HG03457 (cell line): ENCODE data around the gene CD52.
"Not testable (repeated sequence)": the region's sequence is repeated elsewhere in the genome, so short reads cannot be mapped to it uniquely, and the experiment has no call there.

Source experiments
- ATAC-seq: cut with Tn5 transposase; IDR thresholded peaks from one replicate; pipeline ENCODE4 v1.9.1; 2021; ENCODE audit warnings: moderate number of reproducible peaks; ENCODE audit not compliant: unreplicated experiment

The CD52 gene

GRCh38 chr1:26329380-26329779 lies 11.6 kb downstream of the CD52 start:
- not testable (repeated sequence) for ATAC-seq

- no peak for ATAC-seq
These were observed 12.5 kb downstream of the CD52 start for GRCh38 chr1:26330276-26330675.

- ATAC-seq: not testable (repeated sequence)
These were observed 15.6 kb downstream of the CD52 start for GRCh38 chr1:26333312-26333711.

GRCh38 chr1:26335774-26336476 lies 18.2 kb downstream of the CD52 start:
- no peak for ATAC-seq

- no peak for ATAC-seq
These were observed 18.9 kb downstream of the CD52 start for GRCh38 chr1:26336477-26337205.

- ATAC-seq: no peak
These were observed 19.4 kb downstream of the CD52 start for GRCh38 chr1:26337206-26337535.

GRCh38 chr1:26337625-26338024 lies 19.9 kb downstream of the CD52 start:
- ATAC-seq: no peak

GRCh38 chr1:26338670-26339069 lies 20.9 kb downstream of the CD52 start:
- no peak for ATAC-seq

DNA sequence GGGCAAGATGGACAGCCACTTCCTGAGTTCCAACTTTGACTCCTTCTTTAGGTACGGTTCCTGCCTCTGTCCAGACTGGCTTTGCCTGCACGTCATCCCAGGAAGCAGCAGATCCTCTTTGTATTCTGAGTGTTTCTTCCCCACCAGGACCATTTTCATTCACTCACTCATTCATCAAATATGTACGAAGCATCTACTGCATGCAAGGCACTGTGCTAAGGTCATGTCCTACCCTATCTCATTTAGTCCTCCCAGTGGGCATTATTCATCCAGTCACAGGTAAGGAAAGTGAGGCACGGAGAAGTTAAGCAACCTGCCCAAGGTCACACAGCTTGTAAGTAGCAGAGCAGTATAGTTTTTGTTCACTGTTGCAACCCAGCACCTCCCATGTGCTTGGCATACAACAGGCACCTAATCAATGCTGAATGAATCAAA lies 22.3 kb downstream of the CD52 start:
- ATAC-seq: no peak

DNA sequence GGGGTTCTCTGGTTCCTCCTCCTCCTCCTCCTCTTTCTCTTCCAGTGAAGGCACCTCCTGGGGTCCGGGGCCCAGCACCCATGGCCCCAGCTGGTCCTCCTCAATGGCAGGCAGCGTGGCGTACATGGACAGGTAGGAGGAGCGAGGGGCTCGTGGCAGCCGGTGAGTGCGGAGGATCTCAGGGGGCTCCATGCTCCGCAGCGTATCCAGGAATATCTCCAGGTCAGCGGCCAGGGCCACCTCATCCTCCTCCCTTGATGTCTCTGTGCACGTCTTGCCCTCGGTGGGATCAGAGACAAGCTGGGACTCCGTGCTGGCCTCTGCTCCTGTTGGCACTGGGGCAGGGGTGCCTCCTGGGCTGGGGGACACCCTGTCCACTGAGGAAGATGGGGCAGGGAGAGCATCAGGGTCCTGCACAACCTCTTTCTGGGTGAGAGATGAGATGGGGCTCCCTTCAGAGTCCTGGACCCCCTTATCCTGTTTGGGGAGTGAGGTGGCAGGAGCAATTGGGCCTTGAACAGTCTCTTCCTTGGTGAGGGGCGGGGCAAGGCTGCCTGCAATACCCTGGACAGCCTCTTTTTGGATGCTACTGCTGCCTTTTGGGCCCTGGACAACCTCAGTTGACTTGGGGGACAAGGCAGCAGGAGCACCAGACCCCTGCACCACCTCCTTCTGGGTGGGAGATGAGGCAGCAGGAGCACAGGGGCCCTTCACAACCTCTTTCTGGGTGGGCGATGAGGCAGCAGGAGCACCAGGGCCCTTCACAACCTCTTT lies 26.6 kb downstream of the CD52 start:
- no peak for ATAC-seq

DNA sequence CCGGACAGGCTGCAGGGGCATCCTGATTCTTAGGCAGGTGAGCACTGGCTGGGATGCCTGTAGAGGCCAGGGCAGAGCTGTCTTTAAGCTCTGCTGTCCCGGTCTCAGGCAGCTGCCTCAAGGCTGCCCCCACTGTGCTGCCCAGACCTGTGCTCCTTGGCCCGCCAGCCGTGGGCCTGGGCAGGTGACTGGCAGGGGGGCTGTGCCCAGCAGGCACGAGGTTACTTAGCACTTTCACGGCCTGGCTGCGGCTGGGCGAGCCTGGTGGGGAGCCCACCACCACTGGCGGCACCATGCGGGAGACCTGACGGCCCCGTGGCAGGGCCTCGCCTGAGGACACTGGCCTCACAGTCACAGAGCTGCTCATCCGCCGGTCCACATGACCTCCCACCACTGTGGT lies 28.0 kb downstream of the CD52 start:
- ATAC-seq: no peak

- ATAC-seq: no peak
These were observed 28.7 kb downstream of the CD52 start for GRCh38 chr1:26346274-26347033.

GRCh38 chr1:26349188-26349876 lies 31.6 kb downstream of the CD52 start:
- ATAC-seq: no peak

- ATAC-seq: no peak
These were observed 32.1 kb downstream of the CD52 start for GRCh38 chr1:26349877-26350244.

- no peak for ATAC-seq
These were observed 32.6 kb downstream of the CD52 start for GRCh38 chr1:26350343-26350700.

DNA sequence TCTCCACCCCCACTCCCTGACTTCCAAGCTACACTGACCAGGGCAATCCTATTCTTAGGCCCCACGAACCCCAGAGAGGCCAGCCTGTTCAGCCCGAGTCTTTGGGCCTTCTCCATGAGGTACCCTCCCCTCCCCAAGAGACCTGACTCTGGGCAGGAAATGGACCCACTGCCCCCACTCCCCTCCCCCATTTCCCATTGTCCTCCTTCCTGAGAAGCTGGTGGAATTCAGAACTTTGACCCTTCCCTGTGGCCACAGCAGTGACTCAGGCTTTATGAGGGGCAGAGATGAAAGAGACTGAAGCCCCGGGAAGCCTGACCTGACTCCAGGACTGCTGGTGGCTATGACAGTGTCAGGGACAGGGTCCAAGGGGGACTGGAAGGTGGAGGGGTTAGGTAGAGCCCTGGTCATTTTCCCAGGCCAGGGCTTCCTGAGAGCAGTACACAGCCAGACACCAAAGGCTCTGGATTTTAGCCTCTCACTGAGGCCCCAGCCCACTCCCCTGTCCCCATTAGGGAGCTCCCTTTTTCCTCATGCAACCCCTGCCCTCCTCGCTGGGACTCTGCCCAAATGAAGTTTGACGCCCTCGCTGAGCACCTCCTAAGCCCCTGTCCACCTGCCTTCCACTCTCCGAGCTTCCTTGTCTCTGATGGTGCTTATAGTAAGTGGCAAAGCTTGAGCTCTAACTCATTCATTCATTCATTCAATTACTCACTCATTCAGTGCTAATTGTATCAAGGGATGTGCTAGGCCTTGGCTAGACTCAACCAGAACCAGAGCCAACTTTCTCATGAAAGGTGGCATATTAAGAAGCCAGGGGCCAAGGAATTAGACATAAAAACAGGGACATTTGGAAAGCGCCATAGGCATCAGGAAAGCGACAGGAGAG lies 33.2 kb downstream of the CD52 start:
- ATAC-seq: no peak

- no peak for ATAC-seq
These were observed 34.0 kb downstream of the CD52 start for GRCh38 chr1:26351590-26352337.

GRCh38 chr1:26352338-26352679 lies 34.6 kb downstream of the CD52 start:
- no peak for ATAC-seq

- no peak for ATAC-seq
These were observed 35.6 kb downstream of the CD52 start for GRCh38 chr1:26353210-26353859.
